ENCODE measurements around the gene YES1. TPM values are rescaled to one million over a fixed set of nuclear protein-coding genes. Genes with fewer than 3 reads are reported as not detected.
"Not testable (repeated sequence)": the region's sequence is repeated elsewhere in the genome, so short reads cannot be mapped to it uniquely, and the experiment has no call there.

Gene YES1
- total RNA-seq, 1 experiment from 2014 or later, result 81.9 TPM

DNA sequence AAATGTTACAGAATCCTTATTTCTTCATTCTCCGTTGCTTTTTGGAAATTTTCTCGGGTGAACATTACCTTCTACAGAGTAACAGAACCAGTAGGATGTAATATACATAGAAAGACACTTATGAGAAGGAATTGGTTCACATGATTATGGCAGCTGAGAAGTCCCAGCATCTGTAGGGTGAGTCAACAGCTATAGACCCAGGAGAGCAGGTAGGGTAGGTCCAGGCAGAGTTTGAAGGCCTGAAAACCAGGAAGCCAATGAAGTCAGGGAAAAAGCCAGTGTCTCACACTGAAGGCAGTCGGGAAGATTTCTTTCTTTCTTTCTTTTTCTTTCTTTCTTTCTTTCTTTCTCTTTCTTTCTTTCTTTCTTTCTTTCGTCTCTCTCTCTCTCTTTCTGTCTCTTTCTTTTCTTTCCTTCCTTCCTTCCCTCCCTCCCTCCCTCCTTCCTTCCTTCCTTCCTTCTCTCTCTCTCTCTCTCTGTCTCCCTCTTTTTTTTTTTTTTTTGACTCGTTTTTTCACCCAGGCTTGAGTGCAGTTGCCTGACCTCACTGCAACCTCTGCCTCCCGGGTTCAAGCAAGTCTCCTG, 15.1 kb upstream of the YES1 start:
- no peak for DNase-seq (ENCODE audit: low spot score)
- in situ Hi-C loops (cut with HindIII; ENCODE audit: low sequenced_read_pairs), result no loop called here

DNA sequence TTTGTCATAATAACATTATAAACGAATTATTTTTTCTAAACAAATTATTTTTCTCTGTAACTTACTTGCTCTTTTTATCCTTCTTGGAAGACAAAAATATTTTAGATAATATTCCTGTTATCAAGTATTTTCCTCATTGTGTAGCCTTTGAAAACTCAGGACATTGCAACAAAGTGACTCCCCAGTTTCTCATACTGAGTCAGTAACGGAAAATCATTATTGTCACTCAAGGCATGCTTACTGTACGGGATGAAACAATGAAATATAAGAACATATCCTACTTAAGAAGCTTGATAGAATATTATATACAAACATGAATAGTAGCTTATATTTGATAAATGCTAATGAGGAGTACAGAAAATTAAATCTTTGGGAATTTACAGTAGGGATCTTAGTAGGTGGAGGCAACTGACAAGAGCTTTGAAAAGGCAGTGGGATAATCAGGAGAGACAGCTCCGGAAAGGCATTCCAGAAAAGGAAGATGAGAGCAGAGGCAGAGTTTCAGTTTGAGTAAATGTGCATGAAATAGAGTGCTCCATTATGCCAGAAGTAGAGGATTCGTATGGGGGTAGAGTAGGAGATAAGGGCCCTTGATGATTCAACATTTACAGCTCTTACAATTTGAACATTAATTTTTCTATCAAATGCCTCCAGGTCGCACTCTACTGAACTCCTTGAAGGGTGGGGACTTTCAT, 14.0 kb upstream of the YES1 start:
- in situ Hi-C loops (cut with HindIII; ENCODE audit: low sequenced_read_pairs), result no loop called here
- DNase-seq (ENCODE audit: low spot score), result no peak

DNA sequence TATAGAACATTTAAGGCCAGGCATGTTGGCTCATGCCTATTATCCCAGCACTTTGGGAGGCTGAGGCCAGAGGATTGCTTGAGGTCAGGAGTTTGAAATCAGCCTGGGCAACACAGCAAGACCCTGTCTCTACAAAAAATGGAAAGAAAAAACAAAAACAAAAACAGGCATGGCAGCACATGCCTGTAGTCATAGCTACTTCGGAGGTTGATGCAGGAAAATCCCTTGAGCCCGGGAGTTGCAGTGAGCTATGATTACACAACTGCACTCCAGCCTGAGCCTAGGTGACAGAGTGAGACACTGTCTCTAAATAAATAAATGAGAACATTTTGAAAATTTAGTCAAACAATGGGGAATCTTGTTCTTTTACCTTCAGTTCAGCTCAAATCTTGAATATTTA, 12.1 kb upstream of the YES1 start:
- in situ Hi-C loops (cut with HindIII; ENCODE audit: low sequenced_read_pairs), result loop anchor here (5.0 kb wide), 1 partner anchor 77 kb away; no protein-coding TSS in a partner anchor
- no peak for DNase-seq (ENCODE audit: low spot score)

DNA sequence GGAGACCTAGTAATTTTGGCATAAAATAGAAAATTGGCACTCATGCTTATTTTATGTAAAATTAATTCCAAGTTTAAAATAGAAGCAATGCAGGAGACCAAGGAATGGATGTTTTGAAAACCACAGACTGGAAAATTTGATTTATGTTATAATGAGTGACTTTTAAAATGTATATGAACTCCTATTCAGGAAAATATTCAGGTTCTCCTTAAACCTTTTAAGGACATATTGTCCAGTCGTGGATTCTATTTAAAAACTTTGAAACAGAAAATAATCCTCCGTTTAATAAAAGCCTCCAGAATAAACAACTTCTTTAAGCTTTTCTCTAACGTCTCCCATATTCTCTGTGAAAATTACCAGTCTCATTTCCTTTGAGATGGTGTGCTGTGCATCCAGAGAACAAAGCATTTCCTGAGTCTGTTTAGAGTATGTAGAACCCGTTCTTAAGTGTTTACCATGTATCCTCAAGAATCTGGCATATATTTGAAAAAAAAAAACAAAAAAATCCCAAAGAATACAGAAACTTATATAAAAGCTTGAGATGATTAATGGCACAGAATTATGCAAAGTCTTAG, 8.6 kb upstream of the YES1 start:
- DNase-seq (ENCODE audit: low spot score), result no peak
- in situ Hi-C loops (cut with HindIII; ENCODE audit: low sequenced_read_pairs), result loop anchor here (5.0 kb wide), 1 partner anchor 73 kb away; no protein-coding TSS in a partner anchor

DNA sequence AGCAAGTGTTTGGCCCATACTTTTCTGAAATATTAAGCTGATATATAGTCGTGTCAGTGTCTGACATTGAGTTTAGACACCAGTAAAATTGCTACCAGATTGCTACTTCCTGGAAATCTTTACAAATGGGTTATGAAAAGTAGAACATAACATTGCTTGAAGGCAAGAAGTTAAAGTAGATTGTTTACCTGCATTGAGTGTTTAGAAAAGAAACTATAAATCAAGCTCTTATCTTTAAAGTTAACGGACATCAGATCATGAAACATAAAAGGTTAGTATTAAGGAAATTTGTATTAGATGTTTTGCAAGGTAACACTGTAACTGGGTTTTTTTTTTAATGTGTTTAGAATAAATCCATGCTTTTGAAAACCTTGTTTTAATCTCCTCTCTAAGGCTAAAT, 4.8 kb upstream of the YES1 start:
- in situ Hi-C loops (cut with HindIII; ENCODE audit: low sequenced_read_pairs), result no loop called here
- no peak for DNase-seq (ENCODE audit: low spot score)

DNA sequence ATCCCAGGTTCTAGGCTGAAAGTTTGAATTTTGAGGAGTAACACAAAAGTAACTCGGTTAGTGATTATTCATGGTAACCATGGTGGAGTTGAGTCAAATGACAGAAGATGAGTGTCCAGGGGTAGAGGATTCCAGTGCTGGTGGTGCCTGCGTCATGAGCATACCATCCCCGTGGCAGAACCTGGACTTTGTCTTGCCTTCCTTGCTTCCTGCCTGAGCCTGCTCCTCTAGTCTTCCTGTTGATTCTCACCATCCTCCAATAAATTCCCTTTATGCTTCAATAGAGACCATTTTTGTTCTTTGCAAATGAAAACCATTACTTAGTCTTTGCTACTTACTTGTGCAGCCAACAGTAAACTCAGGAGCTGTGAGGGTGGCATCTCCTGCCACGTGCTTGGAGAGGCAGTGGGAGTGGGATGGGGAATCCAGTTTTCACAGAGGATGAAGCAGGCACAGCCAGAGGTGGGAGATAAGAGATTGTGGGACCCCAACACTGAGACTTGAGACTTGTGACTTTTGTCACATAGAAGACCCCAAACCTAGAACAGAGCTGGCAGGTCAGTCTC, 4.1 kb upstream of the YES1 start:
- in situ Hi-C loops (cut with HindIII; ENCODE audit: low sequenced_read_pairs), result no loop called here
- no peak for DNase-seq (ENCODE audit: low spot score)

DNA sequence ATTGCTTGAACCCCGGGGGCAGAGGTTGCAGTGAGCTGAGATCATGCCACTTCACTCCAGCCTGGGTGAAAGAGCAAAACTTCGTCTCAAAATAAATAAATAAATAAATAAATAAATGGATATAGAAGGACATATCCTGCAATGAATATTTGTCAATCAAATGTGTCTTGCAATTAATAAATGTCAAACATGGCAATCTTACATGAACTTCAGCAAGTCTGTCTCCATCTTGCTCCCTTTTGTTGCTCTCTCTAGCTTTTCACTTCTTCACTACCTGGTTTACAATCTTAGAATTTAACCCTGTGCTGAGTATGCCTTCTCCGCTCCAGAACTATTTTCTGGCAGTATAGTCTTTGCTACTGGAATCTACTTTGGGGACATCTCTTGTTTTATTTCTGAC, 3.3 kb upstream of the YES1 start:
- DNase-seq (ENCODE audit: low spot score), result no peak
- in situ Hi-C loops (cut with HindIII; ENCODE audit: low sequenced_read_pairs), result no loop called here

DNA sequence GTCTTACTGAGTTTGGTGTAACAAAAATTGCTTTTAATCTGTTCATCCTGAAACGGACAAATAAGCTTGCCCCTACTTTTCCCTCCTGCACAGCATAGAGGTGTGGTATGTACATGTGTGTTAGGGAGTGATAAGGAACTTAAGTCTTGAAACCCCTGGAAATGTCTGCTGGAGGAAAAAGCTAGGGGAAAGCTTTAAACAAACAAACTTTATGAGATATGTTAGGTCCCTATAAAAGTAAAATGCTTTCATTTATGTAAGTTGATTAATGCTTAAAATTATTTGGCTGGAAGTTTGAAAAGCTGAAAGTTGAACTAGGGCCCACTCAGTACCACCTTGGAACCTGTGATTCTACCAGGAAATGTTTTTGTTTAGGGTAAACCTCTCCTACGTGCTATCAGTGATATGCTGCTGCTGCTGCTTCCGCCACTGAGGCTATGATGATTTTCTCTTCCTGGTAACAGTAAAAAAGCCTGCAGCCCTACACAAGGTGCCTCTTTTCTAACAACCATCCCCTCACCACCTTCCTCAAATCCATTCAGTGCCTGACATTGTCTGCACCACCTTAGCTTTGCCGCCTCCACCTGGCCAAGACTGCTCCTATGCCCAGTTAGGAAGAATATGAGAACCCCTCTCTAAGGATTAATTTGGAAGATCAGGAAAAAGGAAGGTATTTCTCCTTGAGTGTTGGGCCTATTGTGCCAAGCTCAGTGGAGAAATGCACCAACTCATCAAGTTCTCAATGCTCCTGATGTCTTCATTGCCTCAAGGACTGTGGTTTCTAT, 2.5 kb upstream of the YES1 start:
- DNase-seq (ENCODE audit: low spot score), result no peak

DNA sequence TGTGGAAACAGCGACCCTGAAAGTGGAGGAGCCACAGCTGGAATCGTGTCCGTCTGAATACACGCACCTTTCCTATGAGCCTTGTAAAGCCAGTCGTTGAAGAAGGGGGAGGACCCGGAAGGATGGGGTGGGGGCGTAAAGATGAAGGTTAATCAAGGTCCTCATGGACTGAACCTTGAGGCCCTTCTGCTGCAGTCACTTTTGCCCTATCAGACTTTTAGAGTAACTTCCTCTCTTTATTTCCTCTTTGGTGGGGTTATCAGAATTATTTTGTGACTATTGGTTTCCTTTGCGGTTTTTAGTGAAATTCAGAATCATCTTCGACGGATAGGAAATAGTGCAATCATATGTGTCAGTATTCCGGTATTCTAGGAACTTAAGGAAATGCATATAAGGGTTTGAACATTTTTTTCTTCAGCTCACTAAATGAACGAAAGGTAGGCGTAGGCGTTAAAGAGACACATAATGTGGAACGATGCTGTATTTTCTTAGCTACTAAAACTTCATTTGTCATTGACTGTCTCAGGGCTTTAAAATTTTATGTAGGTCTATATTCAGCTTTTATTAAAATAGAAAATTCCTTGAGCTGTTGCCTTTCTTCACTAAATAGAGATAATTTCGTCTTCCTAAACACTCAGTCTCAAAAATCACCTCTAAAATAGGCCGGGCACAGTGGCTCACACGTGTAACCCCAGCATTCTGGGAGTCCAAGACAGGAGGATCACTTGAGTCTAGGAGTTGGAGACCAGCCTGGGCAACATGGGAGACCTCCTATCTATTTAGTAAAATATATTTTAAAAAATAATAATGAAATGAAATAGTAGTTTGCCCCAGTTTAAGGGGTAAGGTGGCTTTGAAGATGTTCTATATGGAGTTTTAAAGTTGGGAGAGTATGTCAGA, 1.4 kb upstream of the YES1 start:
- in situ Hi-C loops (cut with HindIII; ENCODE audit: low sequenced_read_pairs), result no loop called here
- DNase-seq (ENCODE audit: low spot score), result no peak

More for the DNA sequence above, 2.5 kb upstream of the YES1 start:
- in situ Hi-C loops (cut with HindIII; ENCODE audit: low sequenced_read_pairs), result no loop called here

DNA sequence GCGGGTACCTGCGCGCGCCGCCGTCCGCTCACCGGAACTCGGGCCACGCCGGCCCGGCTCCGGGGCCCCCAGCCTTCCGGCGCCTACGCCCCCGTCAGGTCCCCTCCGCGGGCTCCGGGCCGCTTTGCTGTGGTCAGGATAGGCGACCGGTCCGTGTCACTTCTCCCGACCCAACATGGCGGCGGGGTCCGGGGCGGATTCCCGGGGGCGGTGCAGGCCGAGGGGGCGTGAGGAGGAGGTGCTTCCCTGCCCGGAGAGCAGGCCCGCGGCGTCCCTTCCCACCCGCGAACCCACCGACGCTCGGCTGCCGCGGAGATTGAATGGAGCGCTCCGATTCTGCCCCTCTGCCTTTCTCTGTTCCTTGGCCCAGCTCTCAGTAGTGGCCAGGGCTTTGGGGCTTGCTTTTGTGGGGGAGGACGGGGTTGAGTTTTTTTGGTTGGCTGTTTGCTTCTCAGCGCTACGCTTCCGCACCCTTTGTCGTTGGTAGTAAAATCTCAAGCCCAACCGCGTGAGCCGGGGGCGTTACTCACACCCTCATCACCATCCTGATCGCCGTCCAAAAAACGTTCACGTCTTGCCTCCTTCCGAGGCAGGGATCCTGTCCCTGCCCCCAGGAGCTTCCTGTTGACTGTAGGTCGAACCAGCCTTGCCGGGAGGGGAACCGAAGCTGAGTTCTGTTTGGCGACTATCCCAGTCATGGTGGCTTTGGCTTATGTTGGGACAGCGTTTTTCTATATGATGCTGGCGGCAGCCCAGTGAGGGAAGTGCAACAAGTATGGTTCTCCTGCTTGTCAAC, 532 bp upstream of the YES1 start:
- in situ Hi-C loops (cut with HindIII; ENCODE audit: low sequenced_read_pairs), result no loop called here
- DNase-seq (ENCODE audit: low spot score), result peak; percentile 23

DNA sequence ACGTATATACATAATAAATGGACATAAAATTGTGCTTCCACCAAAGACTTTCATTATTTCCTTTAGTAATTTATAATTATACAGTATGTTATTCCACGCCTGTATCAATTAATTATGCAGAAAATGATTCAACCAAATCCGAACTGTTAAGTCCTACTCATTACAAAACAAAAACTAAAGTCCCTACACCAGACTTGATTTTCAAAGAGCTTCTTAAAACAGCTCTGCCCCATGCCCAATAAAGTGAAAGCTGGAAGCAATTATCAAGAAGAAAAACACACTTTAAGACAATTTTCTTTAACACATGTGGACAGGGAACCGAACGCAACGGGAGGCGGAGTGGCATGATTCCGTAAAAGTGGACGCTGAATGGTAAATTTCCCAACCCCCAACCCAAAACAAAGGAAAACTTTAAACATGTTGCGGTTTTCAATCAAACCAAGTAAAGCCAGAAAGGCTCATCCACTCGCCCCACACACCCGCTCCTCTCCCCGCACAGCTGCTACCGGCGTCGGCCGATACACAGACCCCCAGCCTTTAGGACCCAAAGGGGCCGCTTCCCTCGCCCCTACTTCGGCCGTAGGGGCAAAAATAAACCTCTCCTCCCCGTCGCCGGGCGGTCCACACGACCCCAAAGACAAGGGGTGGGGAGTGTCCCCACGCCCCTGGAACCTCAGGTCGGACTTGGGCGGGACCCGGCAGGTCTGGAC, 705 bp downstream of the YES1 start:
- in situ Hi-C loops (cut with HindIII; ENCODE audit: low sequenced_read_pairs), result no loop called here
- DNase-seq (ENCODE audit: low spot score), result no peak

DNA sequence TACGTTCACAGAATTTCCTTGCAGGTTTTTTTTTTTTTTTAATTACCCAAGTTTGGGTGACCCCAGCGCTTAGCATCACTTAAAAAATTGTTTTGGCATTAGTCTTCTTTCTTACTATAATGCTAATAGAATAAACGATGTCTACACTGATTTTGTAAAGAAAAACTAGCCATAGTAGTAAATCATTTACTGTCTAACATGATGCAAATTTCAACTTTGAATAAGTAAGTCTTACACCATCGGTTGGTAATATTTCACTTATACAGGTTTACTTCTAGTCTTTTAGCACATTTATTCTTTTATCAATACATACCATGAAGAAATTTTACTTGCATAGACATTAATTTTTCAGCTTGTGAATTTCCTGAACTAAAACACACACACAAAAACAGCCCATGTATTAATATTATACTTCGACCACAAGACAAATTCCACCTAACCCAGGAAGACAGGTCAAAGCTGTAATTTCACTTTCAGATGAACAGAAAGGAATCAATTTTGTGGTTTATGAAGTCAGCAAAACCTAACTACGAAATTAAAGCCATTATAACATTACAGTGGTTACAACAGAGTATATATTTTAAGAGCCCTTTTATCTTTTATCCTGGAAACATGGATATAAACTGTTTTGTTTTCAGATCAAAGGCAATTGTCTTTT, 1.9 kb downstream of the YES1 start:
- DNase-seq (ENCODE audit: low spot score), result no peak
- in situ Hi-C loops (cut with HindIII; ENCODE audit: low sequenced_read_pairs), result no loop called here

DNA sequence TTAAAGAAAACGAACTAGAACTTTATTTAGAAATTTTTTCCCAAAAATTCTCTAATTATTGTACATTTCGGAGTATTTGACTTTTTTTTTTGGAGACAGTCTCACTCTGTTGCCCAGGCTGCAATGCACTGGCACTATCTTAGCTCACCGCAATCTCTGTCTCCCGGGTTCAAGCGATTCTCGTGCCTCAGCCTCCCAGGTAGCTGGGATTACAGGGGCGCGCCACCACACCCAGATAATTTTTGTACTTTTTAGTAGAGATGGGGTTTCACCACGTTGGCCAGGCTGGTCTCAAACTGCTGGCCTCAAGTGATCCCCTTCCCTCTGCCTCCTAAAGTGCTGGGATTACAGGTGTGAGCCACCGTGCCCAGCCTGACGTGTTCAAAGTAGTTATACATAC, 2.8 kb downstream of the YES1 start:
- in situ Hi-C loops (cut with HindIII; ENCODE audit: low sequenced_read_pairs); DNase-seq (ENCODE audit: low spot score): not testable (repeated sequence)

DNA sequence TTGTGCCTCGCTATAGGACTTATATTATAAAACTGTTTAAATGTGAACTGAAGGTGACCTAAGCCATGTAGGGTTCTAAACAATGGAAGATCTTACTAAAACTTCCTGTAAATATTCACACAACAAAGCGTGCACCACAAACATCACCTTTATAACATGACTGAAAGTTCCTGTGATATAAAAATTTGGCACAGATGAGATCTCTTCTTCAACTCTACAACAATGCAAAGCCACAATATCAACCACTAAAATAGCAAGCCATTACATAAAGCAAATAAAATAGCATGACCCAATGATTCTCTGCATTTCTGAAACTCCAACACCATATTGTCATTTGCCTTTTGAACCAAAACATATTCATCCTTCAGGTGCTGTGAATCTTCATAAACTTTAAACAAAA, 3.5 kb downstream of the YES1 start:
- in situ Hi-C loops (cut with HindIII; ENCODE audit: low sequenced_read_pairs), result no loop called here
- DNase-seq (ENCODE audit: low spot score), result no peak

DNA sequence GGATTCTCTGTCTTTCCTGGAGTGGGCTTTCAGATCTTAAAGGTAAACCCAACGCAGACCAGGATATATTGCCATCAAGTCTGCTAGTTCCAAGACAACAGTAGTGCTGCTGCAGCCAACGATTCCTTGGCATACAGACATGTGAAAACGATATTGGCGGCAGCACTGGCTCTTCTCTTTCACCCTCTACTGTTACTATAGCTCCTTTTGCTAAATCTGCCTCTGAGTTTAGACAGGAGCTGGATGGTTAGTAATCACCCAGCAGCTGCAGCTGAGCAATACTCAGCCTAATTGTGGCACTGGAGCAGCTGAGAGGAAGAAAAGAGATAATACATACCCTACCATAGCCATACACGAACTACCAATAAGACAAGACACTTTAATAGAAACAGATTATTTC, 4.0 kb downstream of the YES1 start:
- DNase-seq (ENCODE audit: low spot score), result no peak
- in situ Hi-C loops (cut with HindIII; ENCODE audit: low sequenced_read_pairs), result no loop called here

DNA sequence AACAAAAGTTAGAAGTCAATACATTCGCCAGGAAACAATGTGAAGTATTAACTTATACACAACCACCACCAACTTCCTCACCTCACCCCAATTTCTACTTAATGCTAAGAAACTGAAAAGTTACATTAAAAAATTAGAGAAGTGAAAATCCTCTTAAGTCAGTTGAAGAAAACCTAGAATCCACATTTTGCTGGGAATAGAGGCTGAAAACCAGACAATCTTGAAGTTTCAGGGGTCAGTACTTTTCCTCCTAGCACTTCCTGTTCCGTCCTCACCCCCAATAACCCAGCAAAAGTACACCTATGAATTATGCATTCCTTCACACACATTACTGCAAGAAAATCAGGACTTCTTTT, 6.3 kb downstream of the YES1 start:
- in situ Hi-C loops (cut with HindIII; ENCODE audit: low sequenced_read_pairs), result no loop called here
- no peak for DNase-seq (ENCODE audit: low spot score)
